Measurements from ENCODE around the gene ZNF581. TPM values are rescaled to one million over a fixed set of nuclear protein-coding genes. Genes with fewer than 3 reads are reported as not detected.

ZNF581 gene
- polyA plus RNA-seq, 1 of the 3 experiments (the other 2 are of a cell fraction), result 24.7 TPM

- H3K4me2 ChIP-seq, result peak overlapping the region; percentile 96
- peak overlapping the region in 1 of 2 experiments; percentile 82; a peak in 2 of 4 replicates for H3K4me3 ChIP-seq (ENCODE audit: low read depth in 2 of 2, low read length in 1 of 2)
Observed at GRCh38 chr19:55649268-55650125, 6.0 kb downstream of the ZNF581 start.

More at GRCh38 chr19:55649268-55650125, 6.0 kb downstream of the ZNF581 start:
- Histone ChIP-seq H3K9me2 (no peaks in the 10 kb centered on the region), H3F3A (replicated peaks; ENCODE audit: insufficient read depth) (peaks cover 17% of the 10 kb centered on the region), H4K20me1 (ENCODE audit: insufficient read depth) (no peaks in the 10 kb centered on the region), H3K9ac (0 out of 2 replicates have a peak overlapping the region, but pooled peaks have one; percentile 77), H2AFZ (ENCODE audit: low read depth) (no peak overlapping the region), H3K27ac (ENCODE audit: low read depth in 2 of 2, low read length in 1 of 2) (no peak overlapping the region; a peak in 1 of 4 replicates), H3K9me3 (no peaks in the 10 kb centered on the region), H3K27me3 (ENCODE audit: insufficient read depth) (no peaks in the 10 kb centered on the region), H3K36me3 (replicated peaks in 1 of 2; ENCODE audit: control insufficient read depth in 1 of 2, insufficient read depth in 2 of 2, low read length in 1 of 2) (peaks cover 3 to 30% of the 10 kb centered on the region in 2 experiments), H3K79me2 (ENCODE audit: insufficient read depth) (peaks cover 25% of the 10 kb centered on the region), H3K4me1 (ENCODE audit: control insufficient read depth in 1 of 2, insufficient read depth in 2 of 2, low read depth in 1 of 2, low read length in 1 of 2) (peaks cover 5 to 31% of the 10 kb centered on the region in 2 experiments; a peak in 2 of 4 replicates)
- ChIA-PET CTCF (interaction anchor here (0.7 to 4.5 kb wide), 3 partner anchors 9 to 146 kb away, joined by 3 to 30 read pairs (median 3); no protein-coding TSS in a partner anchor), POLR2A (interaction anchor here (0.9 kb wide), 1 partner anchor 13 kb away, joined by 3 read pairs; no protein-coding TSS in a partner anchor)
- TF ChIP-seq ELF1 (IDR thresholded peaks at IDR 0.05) (no peak), PBX3 (IDR thresholded peaks at IDR 0.05) (no peak), TAF1 (IDR thresholded peaks at IDR 0.05; ENCODE audit: borderline replicate concordance, low read depth, low read length) (no peak), RFX5 (IDR thresholded peaks at IDR 0.05; ENCODE audit: low read length) (no peak), TEAD4 (IDR thresholded peaks at IDR 0.05; ENCODE audit: borderline replicate concordance, insufficient read depth) (no peak), SIN3A (IDR thresholded peaks at IDR 0.05; ENCODE audit: borderline replicate concordance, low read depth, low read length) (no peak), GATA2 (CRISPR knock-in tag; IDR thresholded peaks at IDR 0.05) (no peak), FOXJ3 (CRISPR knock-in tag; IDR thresholded peaks at IDR 0.05) (no peak), RAD21 (IDR thresholded peaks at IDR 0.05; ENCODE audit: low read length) (no peak), POLR2AphosphoS5 (IDR thresholded peaks at IDR 0.05; ENCODE audit: low read depth, low read length) (no peak), EZH2phosphoT487 (IDR thresholded peaks at IDR 0.05; ENCODE audit: borderline replicate concordance, low read depth) (no peak)
- TF ChIP-seq, protein P1, sequence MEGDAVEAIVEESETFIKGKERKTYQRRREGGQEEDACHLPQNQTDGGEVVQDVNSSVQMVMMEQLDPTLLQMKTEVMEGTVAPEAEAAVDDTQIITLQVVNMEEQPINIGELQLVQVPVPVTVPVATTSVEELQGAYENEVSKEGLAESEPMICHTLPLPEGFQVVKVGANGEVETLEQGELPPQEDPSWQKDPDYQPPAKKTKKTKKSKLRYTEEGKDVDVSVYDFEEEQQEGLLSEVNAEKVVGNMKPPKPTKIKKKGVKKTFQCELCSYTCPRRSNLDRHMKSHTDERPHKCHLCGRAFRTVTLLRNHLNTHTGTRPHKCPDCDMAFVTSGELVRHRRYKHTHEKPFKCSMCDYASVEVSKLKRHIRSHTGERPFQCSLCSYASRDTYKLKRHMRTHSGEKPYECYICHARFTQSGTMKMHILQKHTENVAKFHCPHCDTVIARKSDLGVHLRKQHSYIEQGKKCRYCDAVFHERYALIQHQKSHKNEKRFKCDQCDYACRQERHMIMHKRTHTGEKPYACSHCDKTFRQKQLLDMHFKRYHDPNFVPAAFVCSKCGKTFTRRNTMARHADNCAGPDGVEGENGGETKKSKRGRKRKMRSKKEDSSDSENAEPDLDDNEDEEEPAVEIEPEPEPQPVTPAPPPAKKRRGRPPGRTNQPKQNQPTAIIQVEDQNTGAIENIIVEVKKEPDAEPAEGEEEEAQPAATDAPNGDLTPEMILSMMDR (IDR thresholded peaks at IDR 0.05), result no peak
- TF ChIP-seq, protein P2, sequence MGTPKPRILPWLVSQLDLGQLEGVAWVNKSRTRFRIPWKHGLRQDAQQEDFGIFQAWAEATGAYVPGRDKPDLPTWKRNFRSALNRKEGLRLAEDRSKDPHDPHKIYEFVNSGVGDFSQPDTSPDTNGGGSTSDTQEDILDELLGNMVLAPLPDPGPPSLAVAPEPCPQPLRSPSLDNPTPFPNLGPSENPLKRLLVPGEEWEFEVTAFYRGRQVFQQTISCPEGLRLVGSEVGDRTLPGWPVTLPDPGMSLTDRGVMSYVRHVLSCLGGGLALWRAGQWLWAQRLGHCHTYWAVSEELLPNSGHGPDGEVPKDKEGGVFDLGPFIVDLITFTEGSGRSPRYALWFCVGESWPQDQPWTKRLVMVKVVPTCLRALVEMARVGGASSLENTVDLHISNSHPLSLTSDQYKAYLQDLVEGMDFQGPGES (IDR thresholded peaks at IDR 0.05; ENCODE audit: low read depth, low read length), result no peak
- TF ChIP-seq, protein P3, sequence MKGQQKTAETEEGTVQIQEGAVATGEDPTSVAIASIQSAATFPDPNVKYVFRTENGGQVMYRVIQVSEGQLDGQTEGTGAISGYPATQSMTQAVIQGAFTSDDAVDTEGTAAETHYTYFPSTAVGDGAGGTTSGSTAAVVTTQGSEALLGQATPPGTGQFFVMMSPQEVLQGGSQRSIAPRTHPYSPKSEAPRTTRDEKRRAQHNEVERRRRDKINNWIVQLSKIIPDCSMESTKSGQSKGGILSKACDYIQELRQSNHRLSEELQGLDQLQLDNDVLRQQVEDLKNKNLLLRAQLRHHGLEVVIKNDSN (IDR thresholded peaks at IDR 0.05; ENCODE audit: borderline replicate concordance, low read depth), result no peak
- no peak for DNase-seq
- 97% methylated on average over 13 of the region's 17 CpGs for WGBS (ENCODE audit: low lambda C conversion rate)

All from SK-N-SH (cell line).